Right lobe of liver (tissue), 4 donors: ENCODE data around the gene RNF17.

Source experiments
- POLR2A ChIP-seq: fragments of 450-650 bp; IDR thresholded peaks from one replicate; pipeline ENCODE4 v1.6.1; 2017; ENCODE audit warnings: antibody characterized with exemption, mild to moderate bottlenecking
- TF ChIP-seq, protein P1 (sequence below), 4 donors: fragments of 200-600 bp in 3 of 4; fragments of 450-650 bp in 1 of 4; IDR thresholded peaks; one replicate each; pipeline versions ENCODE4 v1.5.1 to v1.8.0; 2016 to 2022; ENCODE audit warnings: antibody characterized with exemption in 4 of 4, mild to moderate bottlenecking in 2 of 4
- donor health status: DM: no; HTN: no; CAD: no.
- donor health status: DM: no; HTN: no; CAD: no.
- donor health status: DM: no; HTN: yes; CAD: no.

DNA sequence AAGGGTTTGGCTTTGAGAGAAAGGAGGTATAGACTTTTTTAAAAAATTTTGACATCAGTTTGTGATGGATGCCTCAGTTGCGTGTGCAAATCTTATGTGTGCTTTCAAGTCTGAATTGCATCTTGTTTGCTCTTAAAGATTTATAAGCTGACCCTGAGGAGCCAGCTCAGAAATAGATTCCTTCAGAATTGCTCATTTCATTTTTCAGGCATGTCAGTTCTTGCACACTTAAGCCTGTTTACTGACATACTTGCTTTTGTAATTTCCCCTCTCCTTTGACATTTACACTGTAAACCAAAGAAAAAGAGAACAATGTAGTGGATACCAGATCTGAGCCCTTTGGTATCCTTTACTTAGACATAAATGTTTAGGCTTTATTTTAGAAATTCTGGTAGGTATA, 87.6 kb downstream of the RNF17 start:
- TF ChIP-seq, protein P1, sequence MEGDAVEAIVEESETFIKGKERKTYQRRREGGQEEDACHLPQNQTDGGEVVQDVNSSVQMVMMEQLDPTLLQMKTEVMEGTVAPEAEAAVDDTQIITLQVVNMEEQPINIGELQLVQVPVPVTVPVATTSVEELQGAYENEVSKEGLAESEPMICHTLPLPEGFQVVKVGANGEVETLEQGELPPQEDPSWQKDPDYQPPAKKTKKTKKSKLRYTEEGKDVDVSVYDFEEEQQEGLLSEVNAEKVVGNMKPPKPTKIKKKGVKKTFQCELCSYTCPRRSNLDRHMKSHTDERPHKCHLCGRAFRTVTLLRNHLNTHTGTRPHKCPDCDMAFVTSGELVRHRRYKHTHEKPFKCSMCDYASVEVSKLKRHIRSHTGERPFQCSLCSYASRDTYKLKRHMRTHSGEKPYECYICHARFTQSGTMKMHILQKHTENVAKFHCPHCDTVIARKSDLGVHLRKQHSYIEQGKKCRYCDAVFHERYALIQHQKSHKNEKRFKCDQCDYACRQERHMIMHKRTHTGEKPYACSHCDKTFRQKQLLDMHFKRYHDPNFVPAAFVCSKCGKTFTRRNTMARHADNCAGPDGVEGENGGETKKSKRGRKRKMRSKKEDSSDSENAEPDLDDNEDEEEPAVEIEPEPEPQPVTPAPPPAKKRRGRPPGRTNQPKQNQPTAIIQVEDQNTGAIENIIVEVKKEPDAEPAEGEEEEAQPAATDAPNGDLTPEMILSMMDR (IDR thresholded peaks at IDR 0.05): no peak
- TF ChIP-seq POLR2A: no peak
